ENCODE measurements around the gene GPR135. TPM values are rescaled to one million over a fixed set of nuclear protein-coding genes. Genes with fewer than 3 reads are reported as not detected.

The GPR135 gene
- total RNA-seq, 4 donors from 2014 or later, result 4.1 to 6.8 (median 5.1) TPM

DNA sequence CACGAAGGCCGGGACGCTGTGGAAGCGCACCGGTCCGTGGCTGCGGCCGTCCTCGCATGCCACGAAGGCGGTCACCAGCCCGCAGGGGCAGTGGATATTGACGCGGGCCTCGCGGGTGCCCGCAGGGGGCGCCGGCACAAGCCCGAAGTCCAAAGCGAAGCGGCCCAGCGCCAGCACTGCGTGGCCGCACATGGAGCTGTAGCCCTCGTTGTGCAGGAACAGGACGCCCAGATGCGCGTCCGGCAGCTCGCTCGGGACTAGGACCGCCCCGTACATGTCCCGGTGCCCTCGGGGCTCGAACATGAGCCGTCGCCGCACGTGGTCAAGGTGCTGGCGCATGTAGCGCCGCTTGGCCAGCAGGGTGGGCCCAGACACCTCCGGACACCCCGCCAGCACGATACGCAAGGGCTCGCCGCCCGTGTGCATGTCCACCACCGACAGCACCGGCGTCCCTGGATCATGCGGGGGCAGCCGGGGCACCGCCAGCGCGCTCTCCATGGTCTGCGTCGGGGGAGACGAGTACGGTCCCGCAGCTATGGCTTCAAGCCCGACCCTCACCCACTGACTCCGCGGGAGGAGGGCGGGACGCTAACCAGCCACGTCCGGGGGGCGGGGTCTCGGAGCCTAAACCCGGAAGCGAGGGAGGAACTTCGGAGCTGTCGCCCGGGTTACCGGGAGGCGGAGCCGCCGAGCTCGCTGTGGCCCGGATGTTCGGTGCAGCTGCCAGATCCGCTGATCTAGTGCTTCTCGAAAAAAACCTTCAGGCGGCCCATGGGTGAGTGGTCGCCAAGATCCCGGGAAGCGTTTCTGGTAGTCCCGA lies 18.8 kb upstream of the GPR135 start, which contains the start of the genes JKAMP and L3HYPDH:
Gene JKAMP (plus strand): TSS at position 699 of the 820 bp plus-strand sequence. CDS start 73 bp downstream, at position 772.
Gene L3HYPDH (minus strand): TSS at position 590 of the 820 bp plus-strand sequence. CDS start 92 bp downstream, at position 498.
- TF ChIP-seq, protein P1, sequence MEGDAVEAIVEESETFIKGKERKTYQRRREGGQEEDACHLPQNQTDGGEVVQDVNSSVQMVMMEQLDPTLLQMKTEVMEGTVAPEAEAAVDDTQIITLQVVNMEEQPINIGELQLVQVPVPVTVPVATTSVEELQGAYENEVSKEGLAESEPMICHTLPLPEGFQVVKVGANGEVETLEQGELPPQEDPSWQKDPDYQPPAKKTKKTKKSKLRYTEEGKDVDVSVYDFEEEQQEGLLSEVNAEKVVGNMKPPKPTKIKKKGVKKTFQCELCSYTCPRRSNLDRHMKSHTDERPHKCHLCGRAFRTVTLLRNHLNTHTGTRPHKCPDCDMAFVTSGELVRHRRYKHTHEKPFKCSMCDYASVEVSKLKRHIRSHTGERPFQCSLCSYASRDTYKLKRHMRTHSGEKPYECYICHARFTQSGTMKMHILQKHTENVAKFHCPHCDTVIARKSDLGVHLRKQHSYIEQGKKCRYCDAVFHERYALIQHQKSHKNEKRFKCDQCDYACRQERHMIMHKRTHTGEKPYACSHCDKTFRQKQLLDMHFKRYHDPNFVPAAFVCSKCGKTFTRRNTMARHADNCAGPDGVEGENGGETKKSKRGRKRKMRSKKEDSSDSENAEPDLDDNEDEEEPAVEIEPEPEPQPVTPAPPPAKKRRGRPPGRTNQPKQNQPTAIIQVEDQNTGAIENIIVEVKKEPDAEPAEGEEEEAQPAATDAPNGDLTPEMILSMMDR (IDR thresholded peaks at IDR 0.05), result no peak
- DNase-seq (ENCODE audit: low spot score) (peak; percentile 98), ATAC-seq (ENCODE audit: low FRiP score) (peak; percentile 92)

DNA sequence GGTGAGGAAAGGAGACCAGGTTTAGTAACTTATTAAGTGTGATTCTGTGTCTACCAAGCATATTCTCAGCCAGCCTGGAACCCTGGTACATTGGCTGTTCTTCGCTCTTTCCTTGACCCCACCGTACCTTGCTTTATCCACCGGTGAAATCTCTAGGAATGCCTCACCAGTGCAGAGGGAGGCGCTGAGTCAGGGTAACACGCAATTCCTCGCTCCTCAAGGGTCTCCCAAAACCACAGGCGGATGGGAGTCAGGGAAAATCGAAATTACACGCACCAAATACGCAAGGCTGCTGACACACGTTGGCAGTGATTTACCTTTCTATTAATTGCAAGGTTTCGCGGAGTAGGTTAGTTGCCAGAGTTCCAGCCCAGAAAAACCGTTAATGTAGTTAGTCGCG lies 18.2 kb upstream of the GPR135 start:
- DNase-seq (ENCODE audit: low spot score), result no peak
- peak; percentile 45 for ATAC-seq (ENCODE audit: low FRiP score)
- TF ChIP-seq, protein P1 (IDR thresholded peaks at IDR 0.05), result no peak

DNA sequence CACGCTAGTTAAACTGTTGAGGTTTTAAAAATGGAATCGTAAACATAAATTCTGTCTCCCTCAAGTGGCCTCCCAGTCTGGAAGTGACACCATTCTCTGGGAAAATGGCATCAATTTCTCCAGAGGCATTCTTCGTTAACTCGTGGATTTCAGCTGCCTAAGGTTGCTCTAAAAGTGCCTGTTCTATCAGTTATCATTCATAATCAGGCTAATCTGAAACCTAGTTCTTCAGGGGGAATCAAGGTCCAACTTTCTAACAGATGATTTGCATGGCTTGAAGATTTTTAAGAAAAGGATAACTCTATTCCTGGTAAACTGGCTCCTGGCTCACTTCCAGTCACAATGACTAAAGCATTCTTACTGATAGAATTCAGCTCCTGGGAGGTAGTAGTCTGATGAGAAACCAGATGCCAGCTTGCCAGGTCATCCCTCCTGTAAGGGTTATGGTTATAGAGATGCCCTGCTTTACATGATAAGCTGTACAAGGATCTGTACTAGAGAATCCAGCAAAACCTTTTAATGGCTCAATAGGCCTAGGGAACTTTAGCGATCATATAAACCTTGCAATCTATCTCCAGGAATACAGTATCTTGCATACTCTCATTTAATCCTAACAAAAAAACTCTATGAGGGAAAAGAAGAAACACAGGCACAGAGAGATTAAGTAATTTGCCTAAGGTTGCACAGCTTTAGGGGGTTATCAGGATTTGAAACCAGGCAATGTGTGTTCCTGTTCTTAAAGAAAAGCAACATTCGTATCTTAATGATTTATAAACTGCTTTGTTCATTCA lies 17.6 kb upstream of the GPR135 start:
- ATAC-seq (ENCODE audit: low FRiP score) (peak; percentile 62), DNase-seq (ENCODE audit: low spot score) (peak; percentile 56)
- TF ChIP-seq, protein P1 (IDR thresholded peaks at IDR 0.05), result no peak

DNA sequence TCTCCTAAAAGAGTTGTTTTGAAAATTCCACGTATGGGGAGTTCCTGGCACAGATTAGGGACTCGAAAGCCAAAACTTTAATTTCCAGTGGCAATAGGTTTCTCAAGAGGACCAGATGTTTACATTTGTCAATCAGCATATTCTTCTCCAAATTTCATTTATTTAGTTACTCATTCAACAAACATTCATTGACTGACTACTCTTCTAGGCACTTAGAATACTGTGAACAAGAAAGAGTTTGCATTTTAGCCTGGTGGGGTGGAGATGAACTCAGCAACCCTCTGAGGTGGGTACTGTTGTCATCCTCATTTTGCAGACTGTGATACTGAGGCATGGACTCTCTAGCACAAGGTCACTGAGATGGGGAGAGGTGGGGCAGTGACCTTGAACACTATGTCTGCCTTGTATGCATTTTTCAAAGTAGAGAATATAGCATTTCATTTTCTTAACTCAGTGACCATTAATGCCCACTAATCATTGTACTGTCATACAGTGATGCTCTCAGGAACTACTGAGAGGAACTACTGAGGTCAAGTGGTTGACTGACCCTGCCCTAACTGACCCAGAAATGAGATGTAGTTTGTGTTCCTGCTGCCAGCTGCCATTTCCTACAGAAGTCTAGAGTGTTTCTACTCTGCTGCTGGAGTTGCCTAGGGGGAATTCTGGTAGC lies 16.8 kb upstream of the GPR135 start:
- no peak for ATAC-seq (ENCODE audit: low FRiP score)
- TF ChIP-seq, protein P1 (IDR thresholded peaks at IDR 0.05), result no peak
- DNase-seq (ENCODE audit: low spot score), result no peak

DNA sequence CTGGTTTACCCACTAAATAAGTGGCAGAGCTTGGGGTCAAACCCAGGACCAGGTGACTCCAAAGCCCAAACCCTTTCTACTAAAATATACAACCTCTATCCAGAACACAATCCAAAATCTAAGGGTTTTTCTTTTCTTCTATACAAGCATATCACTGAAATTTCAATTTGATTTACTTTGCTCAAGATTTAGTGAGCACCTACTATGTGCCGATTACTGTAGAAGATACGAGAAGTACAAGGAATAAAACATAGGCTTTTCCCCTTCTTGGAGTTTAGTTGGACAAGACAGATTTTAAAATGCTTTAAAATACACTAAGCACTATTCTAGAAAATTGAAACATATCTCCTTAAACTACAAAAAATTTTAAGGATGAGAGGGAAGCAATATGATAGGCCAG lies 16.2 kb upstream of the GPR135 start:
- DNase-seq (ENCODE audit: low spot score), result no peak
- no peak for ATAC-seq (ENCODE audit: low FRiP score)
- TF ChIP-seq, protein P1 (IDR thresholded peaks at IDR 0.05), result no peak

DNA sequence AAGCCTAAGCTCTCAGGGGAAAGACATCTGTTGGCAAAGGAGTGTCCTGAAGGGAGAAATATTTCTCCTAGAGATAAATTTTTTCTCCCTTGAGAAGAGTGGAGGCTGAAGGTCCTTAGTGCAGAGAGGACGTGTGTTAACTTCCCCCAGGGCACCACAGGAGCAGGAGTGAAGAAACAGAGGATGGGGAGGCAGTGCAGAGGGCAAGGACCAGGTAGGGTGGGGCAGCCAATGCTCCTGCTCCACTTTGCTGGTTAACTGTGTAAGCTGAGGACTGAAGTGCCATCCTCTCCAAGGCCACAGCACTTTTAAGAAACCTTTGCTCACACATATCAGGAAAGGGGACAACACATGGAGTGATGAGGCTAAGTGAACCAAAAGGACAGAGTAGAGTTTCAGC lies 15.0 kb upstream of the GPR135 start:
- ATAC-seq (ENCODE audit: low FRiP score), result no peak
- TF ChIP-seq, protein P1 (IDR thresholded peaks at IDR 0.05), result no peak
- no peak for DNase-seq (ENCODE audit: low spot score)

Data from omental fat pad (tissue), 4 donors.